ENCODE results near the gene COP1. TPM values are rescaled to one million over a fixed set of nuclear protein-coding genes. Genes with fewer than 3 reads are reported as not detected.

COP1 gene
- total RNA-seq, 1 donor: 64.8 TPM

DNA sequence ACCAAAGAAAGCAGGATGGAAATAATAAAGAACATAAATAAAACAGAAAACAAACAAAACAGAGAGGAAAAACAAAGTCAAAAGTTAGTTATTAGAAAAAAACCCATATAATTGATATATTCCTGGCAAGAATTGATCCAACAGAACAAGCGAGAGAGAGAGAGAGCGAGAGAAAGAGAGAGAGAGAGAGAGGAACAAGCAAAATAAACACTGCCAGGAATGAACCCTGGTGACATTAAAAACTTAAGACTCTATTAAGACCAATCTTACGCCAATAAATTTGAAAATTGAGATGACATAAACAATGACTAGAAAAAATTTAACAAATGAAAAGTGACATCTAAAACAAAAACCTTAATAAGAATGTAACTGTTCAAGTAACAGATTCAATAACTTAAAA lies 64.1 kb downstream of the COP1 start:
- Histone ChIP-seq H3K79me2 (ENCODE audit: insufficient read depth, low read length) (peaks cover 85% of the 10 kb centered on the region), H4K20me1 (ENCODE audit: insufficient read depth, low read length) (peaks cover 3% of the 10 kb centered on the region), H3K4me3 (ENCODE audit: insufficient read depth, low read length) (no peak overlapping the region), H3K27me3 (ENCODE audit: insufficient read depth, low read length) (no peaks in the 10 kb centered on the region), H3K4me2 (ENCODE audit: insufficient read depth, low read length) (no peak overlapping the region), H3K36me3 (ENCODE audit: insufficient read depth, low read length) (no peaks in the 10 kb centered on the region), H2AFZ (ENCODE audit: low read length) (no peak overlapping the region), H3K4me1 (ENCODE audit: insufficient read depth, low read length) (no peaks in the 10 kb centered on the region), H3K27ac (ENCODE audit: low read depth, low read length) (no peak overlapping the region), H3K9me3 (ENCODE audit: low read depth, low read length) (no peaks in the 10 kb centered on the region)
- DNase-seq (ENCODE audit: insufficient read length, low spot score, missing footprints): no peak
- TF ChIP-seq, protein P1, sequence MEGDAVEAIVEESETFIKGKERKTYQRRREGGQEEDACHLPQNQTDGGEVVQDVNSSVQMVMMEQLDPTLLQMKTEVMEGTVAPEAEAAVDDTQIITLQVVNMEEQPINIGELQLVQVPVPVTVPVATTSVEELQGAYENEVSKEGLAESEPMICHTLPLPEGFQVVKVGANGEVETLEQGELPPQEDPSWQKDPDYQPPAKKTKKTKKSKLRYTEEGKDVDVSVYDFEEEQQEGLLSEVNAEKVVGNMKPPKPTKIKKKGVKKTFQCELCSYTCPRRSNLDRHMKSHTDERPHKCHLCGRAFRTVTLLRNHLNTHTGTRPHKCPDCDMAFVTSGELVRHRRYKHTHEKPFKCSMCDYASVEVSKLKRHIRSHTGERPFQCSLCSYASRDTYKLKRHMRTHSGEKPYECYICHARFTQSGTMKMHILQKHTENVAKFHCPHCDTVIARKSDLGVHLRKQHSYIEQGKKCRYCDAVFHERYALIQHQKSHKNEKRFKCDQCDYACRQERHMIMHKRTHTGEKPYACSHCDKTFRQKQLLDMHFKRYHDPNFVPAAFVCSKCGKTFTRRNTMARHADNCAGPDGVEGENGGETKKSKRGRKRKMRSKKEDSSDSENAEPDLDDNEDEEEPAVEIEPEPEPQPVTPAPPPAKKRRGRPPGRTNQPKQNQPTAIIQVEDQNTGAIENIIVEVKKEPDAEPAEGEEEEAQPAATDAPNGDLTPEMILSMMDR (IDR thresholded peaks at IDR 0.05; ENCODE audit: extremely low read depth, low read depth, low read length): no peak

DNA sequence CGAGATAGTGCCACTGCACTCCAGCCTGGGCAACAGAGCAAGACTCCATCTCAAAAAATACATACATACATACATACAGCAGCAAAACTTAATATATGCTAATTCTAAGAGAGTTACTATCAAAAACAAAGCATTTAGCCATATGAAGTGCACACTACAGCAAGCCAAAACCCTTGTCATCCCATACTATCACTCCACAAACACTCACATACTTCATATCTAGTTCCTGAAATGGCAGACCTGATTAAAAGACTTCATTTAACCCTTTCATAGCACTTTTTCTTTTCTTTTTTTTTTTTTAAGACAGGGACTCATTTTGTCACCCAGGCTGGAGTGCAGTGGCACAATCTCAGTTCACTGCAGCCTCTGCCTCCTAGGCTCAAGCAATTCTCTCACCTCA lies 65.6 kb downstream of the COP1 start:
- Histone ChIP-seq H3K27ac (ENCODE audit: low read depth, low read length) (no peak overlapping the region), H3K9me3 (ENCODE audit: low read depth, low read length) (no peaks in the 10 kb centered on the region), H3K36me3 (ENCODE audit: insufficient read depth, low read length) (no peaks in the 10 kb centered on the region), H4K20me1 (ENCODE audit: insufficient read depth, low read length) (peaks cover 6% of the 10 kb centered on the region), H3K4me1 (ENCODE audit: insufficient read depth, low read length) (no peaks in the 10 kb centered on the region), H2AFZ (ENCODE audit: low read length) (no peak overlapping the region), H3K4me2 (ENCODE audit: insufficient read depth, low read length) (no peak overlapping the region), H3K27me3 (ENCODE audit: insufficient read depth, low read length) (no peaks in the 10 kb centered on the region), H3K4me3 (ENCODE audit: insufficient read depth, low read length) (no peak overlapping the region), H3K79me2 (ENCODE audit: insufficient read depth, low read length) (peaks cover 78% of the 10 kb centered on the region)
- DNase-seq (ENCODE audit: insufficient read length, low spot score, missing footprints): no peak
- TF ChIP-seq, protein P1 (IDR thresholded peaks at IDR 0.05; ENCODE audit: extremely low read depth, low read depth, low read length): no peak

- Histone ChIP-seq H3K9me3 (ENCODE audit: low read depth, low read length) (no peaks in the 10 kb centered on the region), H4K20me1 (ENCODE audit: insufficient read depth, low read length) (peaks cover 6% of the 10 kb centered on the region), H3K79me2 (ENCODE audit: insufficient read depth, low read length) (peaks cover 46% of the 10 kb centered on the region), H3K4me2 (ENCODE audit: insufficient read depth, low read length) (no peak overlapping the region), H3K27me3 (ENCODE audit: insufficient read depth, low read length) (no peaks in the 10 kb centered on the region), H2AFZ (ENCODE audit: low read length) (no peak overlapping the region), H3K36me3 (ENCODE audit: insufficient read depth, low read length) (no peaks in the 10 kb centered on the region), H3K27ac (ENCODE audit: low read depth, low read length) (no peak overlapping the region), H3K4me1 (ENCODE audit: insufficient read depth, low read length) (no peaks in the 10 kb centered on the region), H3K4me3 (ENCODE audit: insufficient read depth, low read length) (no peak overlapping the region)
- DNase-seq (ENCODE audit: insufficient read length, low spot score, missing footprints): no peak
- TF ChIP-seq, protein P1 (IDR thresholded peaks at IDR 0.05; ENCODE audit: extremely low read depth, low read depth, low read length): no peak
Measured at GRCh38 chr1:176136891-176137290, 70.2 kb downstream of the COP1 start.

- no peaks in the 10 kb centered on the region for H3K4me1 ChIP-seq (ENCODE audit: insufficient read depth, low read length)
- H3K27me3 ChIP-seq (ENCODE audit: insufficient read depth, low read length): no peaks in the 10 kb centered on the region
- TF ChIP-seq, protein P1 (IDR thresholded peaks at IDR 0.05; ENCODE audit: extremely low read depth, low read depth, low read length): no peak
- no peaks in the 10 kb centered on the region for H3K36me3 ChIP-seq (ENCODE audit: insufficient read depth, low read length)
- H3K79me2 ChIP-seq (ENCODE audit: insufficient read depth, low read length): peaks cover 33% of the 10 kb centered on the region
- H4K20me1 ChIP-seq (ENCODE audit: insufficient read depth, low read length): peaks cover 6% of the 10 kb centered on the region
- DNase-seq (ENCODE audit: insufficient read length, low spot score, missing footprints): no peak
- H3K4me3 ChIP-seq (ENCODE audit: insufficient read depth, low read length): no peak overlapping the region
- no peak overlapping the region for H3K27ac ChIP-seq (ENCODE audit: low read depth, low read length)
- H3K9me3 ChIP-seq (ENCODE audit: low read depth, low read length): no peaks in the 10 kb centered on the region
- no peak overlapping the region for H3K4me2 ChIP-seq (ENCODE audit: insufficient read depth, low read length)
- H2AFZ ChIP-seq (ENCODE audit: low read length): no peak overlapping the region
Measured at GRCh38 chr1:176134666-176135065, 72.4 kb downstream of the COP1 start.

Data from osteoblast (primary cell).